ENCODE results near the gene GPR63. TPM values are rescaled to one million over a fixed set of nuclear protein-coding genes. Genes with fewer than 3 reads are reported as not detected.

GPR63 gene
- total and polyA plus RNA-seq, 2 of the 4 experiments (the other 2 are of a cell fraction): 0.36 to 0.44 TPM

DNA sequence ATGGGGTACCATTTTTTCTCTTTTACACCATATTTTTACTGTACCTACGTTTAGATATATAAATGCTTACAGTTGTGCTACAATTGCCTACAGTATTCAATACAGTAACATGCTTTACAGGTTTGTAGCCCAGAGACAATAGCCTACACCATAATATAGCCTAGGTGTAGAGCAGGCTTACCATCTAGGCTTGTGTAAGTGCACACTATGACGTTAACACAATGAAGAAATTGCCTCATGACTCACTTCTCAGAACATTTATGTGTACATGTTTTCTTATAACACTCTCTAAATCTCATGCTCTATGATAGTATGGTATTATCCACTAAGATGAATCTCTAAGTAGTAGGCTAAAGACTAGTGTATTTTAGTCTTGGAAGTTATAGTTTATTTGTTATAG is 13.5 kb downstream of the GPR63 start:
- H2BK5ac ChIP-seq (ENCODE audit: low read depth, low read length, poor library complexity, severe bottlenecking): no peak overlapping the region
- no peaks in the 10 kb centered on the region for H3K9me3 ChIP-seq (ENCODE audit: control insufficient read depth, insufficient read depth, low read length)
- ChIA-PET POLR2A (ENCODE audit: unreplicated experiment) (no interaction called here), CTCF (no interaction called here)
- no peaks in the 10 kb centered on the region for H3K36me3 ChIP-seq (ENCODE audit: control insufficient read depth, insufficient read depth, low read length)
- H3K4me3 ChIP-seq (ENCODE audit: insufficient read depth, low read depth, low read length): no peak overlapping the region
- no peak overlapping the region for H3K27ac ChIP-seq (ENCODE audit: insufficient read depth, low read length)
- no peaks in the 10 kb centered on the region for H4K20me1 ChIP-seq (ENCODE audit: insufficient read depth, low read length)
- no CpG with 5 or more reads among the region's 2 CpGs for WGBS, 2 experiments (ENCODE audit: extremely low coverage in 2 of 2, insufficient read length in 1 of 2)
- H2BK15ac ChIP-seq (ENCODE audit: low read depth, low read length): no peak overlapping the region
- H3K27me3 ChIP-seq (ENCODE audit: control insufficient read depth, insufficient read depth, low read length): no peaks in the 10 kb centered on the region
- no peak overlapping the region for H3K9ac ChIP-seq (ENCODE audit: low read depth, low read length)
- H3K9me1 ChIP-seq (ENCODE audit: insufficient read depth, low read length): no peaks in the 10 kb centered on the region; the same call in 1 of the 2 replicates
- no peak for ATAC-seq (ENCODE audit: low read depth)
- no peaks in the 10 kb centered on the region for H3K79me1 ChIP-seq (ENCODE audit: low read depth in 1 of 2, low read length in 2 of 2)
- H4K5ac ChIP-seq (ENCODE audit: low read depth, low read length): no peak overlapping the region
- H3K56ac ChIP-seq (ENCODE audit: extremely low read depth, insufficient read depth, low read length): no peak overlapping the region
- H3K4me2 ChIP-seq (ENCODE audit: low read depth, low read length): no peak overlapping the region
- no peaks in the 10 kb centered on the region for H3K4me1 ChIP-seq (ENCODE audit: control insufficient read depth, insufficient read depth, low read length)
- no peak overlapping the region for H3K4ac ChIP-seq (ENCODE audit: low read depth, low read length)
- H3K18ac ChIP-seq (ENCODE audit: low read depth, low read length): no peak overlapping the region
- no peak overlapping the region for H2AK9ac ChIP-seq (replicated peaks; ENCODE audit: low read depth, low read length, poor library complexity)
- H2AK5ac ChIP-seq (ENCODE audit: low read depth, low read length): no peak overlapping the region
- H3K14ac ChIP-seq (replicated peaks; ENCODE audit: low read depth, low read length): no peak overlapping the region
- in situ Hi-C loops (cut with MboI; ENCODE audit: low sequenced_read_pairs) (no loop called here), intact Hi-C loops (cut with micrococcal nuclease) (no loop called here), dilution Hi-C loops (cut with HindIII; ENCODE audit: low sequenced_read_pairs, unreplicated experiment) (no loop called here)
- no peak overlapping the region for H2BK120ac ChIP-seq (ENCODE audit: low read depth, low read length)
- H3K23ac ChIP-seq (ENCODE audit: low read depth, low read length): no peak overlapping the region
- H2BK20ac ChIP-seq (ENCODE audit: low read depth, low read length): no peak overlapping the region
- H4K91ac ChIP-seq (ENCODE audit: insufficient read depth, low read depth, low read length): no peak overlapping the region
- no peak overlapping the region for H2AFZ ChIP-seq (replicated peaks; ENCODE audit: low read length, poor library complexity)
- TF ChIP-seq RCOR1 (IDR thresholded peaks at IDR 0.05; ENCODE audit: insufficient replicate concordance, low read length) (no peak), CHD1 (IDR thresholded peaks at IDR 0.05; ENCODE audit: low read depth, low read length) (no peak), CTCF (conservative IDR thresholded peaks at IDR 0.05; ENCODE audit: low read depth, low read length) (no peak), MAZ (IDR thresholded peaks at IDR 0.05; ENCODE audit: borderline replicate concordance, low read depth, low read length) (no peak), SMC3 (IDR thresholded peaks at IDR 0.05; ENCODE audit: low read depth, low read length) (no peak), POLR2A (IDR thresholded peaks at IDR 0.05; ENCODE audit: low read depth, low read length) (no peak), NFE2L2 (IDR thresholded peaks at IDR 0.05; ENCODE audit: low read depth, low read length) (no peak), FOS (IDR thresholded peaks at IDR 0.05; ENCODE audit: low read depth, low read length) (no peak), RAD21 (IDR thresholded peaks at IDR 0.05; ENCODE audit: low read length) (no peak), BHLHE40 (IDR thresholded peaks at IDR 0.05; ENCODE audit: low read depth, low read length) (no peak), CEBPB (IDR thresholded peaks at IDR 0.05; ENCODE audit: low read depth, low read length) (no peak), MAFK (IDR thresholded peaks at IDR 0.05; ENCODE audit: low read depth, low read length) (no peak), RFX5 (IDR thresholded peaks at IDR 0.05; ENCODE audit: low read depth, low read length) (no peak), MXI1 (IDR thresholded peaks at IDR 0.05; ENCODE audit: borderline replicate concordance, low read depth, low read length) (no peak)
- TF ChIP-seq, protein P1, sequence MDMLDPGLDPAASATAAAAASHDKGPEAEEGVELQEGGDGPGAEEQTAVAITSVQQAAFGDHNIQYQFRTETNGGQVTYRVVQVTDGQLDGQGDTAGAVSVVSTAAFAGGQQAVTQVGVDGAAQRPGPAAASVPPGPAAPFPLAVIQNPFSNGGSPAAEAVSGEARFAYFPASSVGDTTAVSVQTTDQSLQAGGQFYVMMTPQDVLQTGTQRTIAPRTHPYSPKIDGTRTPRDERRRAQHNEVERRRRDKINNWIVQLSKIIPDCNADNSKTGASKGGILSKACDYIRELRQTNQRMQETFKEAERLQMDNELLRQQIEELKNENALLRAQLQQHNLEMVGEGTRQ (IDR thresholded peaks at IDR 0.05; ENCODE audit: low read depth, low read length): no peak
- TF ChIP-seq, protein P2, sequence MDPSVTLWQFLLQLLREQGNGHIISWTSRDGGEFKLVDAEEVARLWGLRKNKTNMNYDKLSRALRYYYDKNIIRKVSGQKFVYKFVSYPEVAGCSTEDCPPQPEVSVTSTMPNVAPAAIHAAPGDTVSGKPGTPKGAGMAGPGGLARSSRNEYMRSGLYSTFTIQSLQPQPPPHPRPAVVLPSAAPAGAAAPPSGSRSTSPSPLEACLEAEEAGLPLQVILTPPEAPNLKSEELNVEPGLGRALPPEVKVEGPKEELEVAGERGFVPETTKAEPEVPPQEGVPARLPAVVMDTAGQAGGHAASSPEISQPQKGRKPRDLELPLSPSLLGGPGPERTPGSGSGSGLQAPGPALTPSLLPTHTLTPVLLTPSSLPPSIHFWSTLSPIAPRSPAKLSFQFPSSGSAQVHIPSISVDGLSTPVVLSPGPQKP (IDR thresholded peaks at IDR 0.05; ENCODE audit: borderline replicate concordance, low read depth, low read length): no peak
- peak; percentile 29 for DNase-seq
- BruUV-seq (replicated peaks): no TSS peak
- no peak overlapping the region for H4K8ac ChIP-seq (ENCODE audit: low read depth in 2 of 2, low read length in 2 of 2)
